Glutamatergic neuron (in vitro differentiated cells): ENCODE data around the gene ZNF20. TPM values are rescaled to one million over a fixed set of nuclear protein-coding genes. Genes with fewer than 3 reads are reported as not detected.
"Not testable (repeated sequence)": the region's sequence is repeated elsewhere in the genome, so short reads cannot be mapped to it uniquely, and the experiment has no call there.

Experiments
- DNase-seq: peaks from one replicate; pipeline ENCODE4 v3.0.0; 2022
- H3K27ac Mint-ChIP-seq: one replicate; pipeline ENCODE4 v1.8.0; 2020; ENCODE audit warnings: mild to moderate bottlenecking, mixed read lengths, inconsistent platforms; ENCODE audit not compliant: unreplicated experiment
- H3K27me3 Mint-ChIP-seq: one replicate; pipeline ENCODE4 v1.8.0; 2020; ENCODE audit warnings: mild to moderate bottlenecking, moderate library complexity, mixed read lengths, inconsistent platforms; ENCODE audit not compliant: unreplicated experiment
- H3K36me3 Mint-ChIP-seq: one replicate; pipeline ENCODE4 v1.8.0; 2020; ENCODE audit warnings: mild to moderate bottlenecking, mixed read lengths, inconsistent platforms; ENCODE audit not compliant: unreplicated experiment
- H3K4me1 Mint-ChIP-seq: one replicate; pipeline ENCODE4 v1.8.0; 2020; ENCODE audit warnings: mild to moderate bottlenecking, low read depth, mixed read lengths, inconsistent platforms; ENCODE audit not compliant: unreplicated experiment
- H3K4me3 Mint-ChIP-seq: one replicate; pipeline ENCODE4 v1.8.0; 2020; ENCODE audit warnings: mild to moderate bottlenecking, mixed read lengths, inconsistent platforms; ENCODE audit not compliant: unreplicated experiment
- H3K9me3 Mint-ChIP-seq: one replicate; pipeline ENCODE4 v1.8.0; 2020; ENCODE audit warnings: mild to moderate bottlenecking, moderate library complexity, mixed read lengths, inconsistent platforms; ENCODE audit not compliant: unreplicated experiment
- CTCF ChIP-seq: fragments of 200-600 bp; sonication (generic); IDR thresholded peaks from one replicate; pipeline ENCODE4 v1.5.0; 2021; ENCODE audit not compliant: partially characterized antibody, unreplicated experiment
- total RNA-seq: library from RNA; stranded (reverse); fragmentation: NEBNext Ultra II Directional; extraction: Animal tissue kit (Norgen Biotek cat#: 25700); gene quantifications from one replicate; pipeline ENCODE4 v1.2.1, GENCODE V29; 2021; ENCODE audit not compliant: unreplicated experiment

Gene ZNF20
- total RNA-seq, 1 donor from 2014 or later: 8.1 TPM

GRCh38 chr19:12112701-12113100 is 27.4 kb downstream of the ZNF20 start:
- Mint-ChIP-seq H3K4me3 (no peak overlapping the region), H3K36me3 (peaks cover 26% of the 10 kb centered on the region), H3K27ac (no peak overlapping the region), H3K4me1 (no peaks in the 10 kb centered on the region), H3K27me3 (no peaks in the 10 kb centered on the region), H3K9me3 (no peaks in the 10 kb centered on the region)
- TF ChIP-seq CTCF: no peak
- no peak for DNase-seq

DNA sequence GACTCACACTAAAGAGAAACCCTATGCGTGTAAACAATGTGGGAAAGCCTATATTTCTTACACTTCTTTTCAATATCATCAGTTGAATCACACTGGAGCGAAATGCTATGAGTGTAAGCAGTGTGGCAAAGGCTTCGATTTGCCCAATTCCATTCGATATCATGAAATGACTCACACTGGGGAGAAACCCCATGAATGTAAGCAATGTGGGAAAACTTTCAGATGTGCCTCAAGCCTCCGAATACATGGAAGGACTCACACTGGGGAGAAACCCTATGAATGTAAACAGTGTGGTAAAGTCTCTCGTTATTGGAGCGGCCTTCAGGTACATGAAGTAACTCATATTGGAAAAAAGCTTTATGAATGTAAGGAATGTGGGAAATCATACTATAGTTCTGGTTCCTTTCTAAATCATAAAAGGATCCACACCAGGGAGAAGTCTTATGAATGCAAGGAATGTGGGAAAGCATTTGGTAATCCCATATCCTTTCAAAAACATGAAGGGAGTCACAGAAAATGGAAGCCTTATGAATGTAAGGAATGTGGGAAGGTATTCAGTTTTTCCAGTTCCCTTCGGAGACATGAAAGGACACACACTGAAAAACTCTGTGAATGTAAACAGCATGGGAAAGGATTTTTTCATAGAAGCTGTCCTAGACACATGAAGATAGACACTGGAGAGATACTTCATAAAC is 28.1 kb downstream of the ZNF20 start:
- H3K4me1 Mint-ChIP-seq: no peaks in the 10 kb centered on the region
- no peak for TF ChIP-seq CTCF
- peaks cover 26% of the 10 kb centered on the region for H3K36me3 Mint-ChIP-seq
- H3K9me3 Mint-ChIP-seq: no peaks in the 10 kb centered on the region
- no peak overlapping the region for H3K27ac Mint-ChIP-seq
- no peak for DNase-seq
- no peak overlapping the region for H3K4me3 Mint-ChIP-seq
- no peaks in the 10 kb centered on the region for H3K27me3 Mint-ChIP-seq

DNA sequence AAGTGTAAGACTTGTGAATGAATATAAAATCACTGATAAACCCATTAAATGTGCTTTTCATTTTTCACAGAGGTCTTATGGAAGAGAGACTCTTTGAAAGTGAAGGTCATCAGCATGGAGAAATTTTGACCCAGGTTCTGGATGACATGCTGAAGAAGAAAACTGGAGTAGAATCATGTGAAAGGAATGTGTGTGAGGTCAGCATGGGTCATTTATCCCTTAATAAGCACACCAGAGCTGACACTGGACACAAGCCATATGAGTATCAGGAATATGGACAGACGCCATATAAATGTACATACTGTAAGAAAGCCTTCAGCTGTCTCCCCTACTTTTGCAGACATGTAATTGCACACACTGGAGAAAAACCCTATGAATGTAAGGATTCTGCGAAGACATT is 29.0 kb downstream of the ZNF20 start:
- Mint-ChIP-seq H3K27ac (no peak overlapping the region), H3K9me3 (no peaks in the 10 kb centered on the region), H3K4me3 (no peak overlapping the region), H3K27me3 (no peaks in the 10 kb centered on the region), H3K4me1 (no peaks in the 10 kb centered on the region), H3K36me3 (peaks cover 23% of the 10 kb centered on the region)
- no peak for DNase-seq
- TF ChIP-seq CTCF: no peak

DNA sequence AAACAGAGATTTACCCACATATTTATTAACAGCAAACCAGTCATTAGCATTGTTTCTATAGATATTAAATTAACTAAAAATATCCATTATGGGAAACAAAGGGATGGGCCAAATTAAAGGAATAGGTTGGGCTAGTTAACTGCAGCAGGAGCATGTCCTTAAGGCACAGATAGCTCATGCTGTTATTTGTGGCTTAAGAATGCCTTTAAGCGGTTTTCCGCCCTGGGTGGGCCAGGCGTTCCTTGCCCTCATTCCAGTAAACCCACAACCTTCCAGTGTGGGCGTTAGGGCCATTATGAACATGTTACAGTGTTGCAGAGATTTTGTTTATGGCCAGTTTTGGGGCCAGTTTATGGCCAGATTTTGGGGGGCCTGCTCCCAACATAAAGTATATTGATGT is 36.2 kb downstream of the ZNF20 start:
- not testable (repeated sequence) for H3K9me3 Mint-ChIP-seq, H3K27me3 Mint-ChIP-seq, H3K4me3 Mint-ChIP-seq, H3K4me1 Mint-ChIP-seq, DNase-seq, H3K27ac Mint-ChIP-seq
- peaks cover 15% of the 10 kb centered on the region for H3K36me3 Mint-ChIP-seq

GRCh38 chr19:12098040-12098439 is 42.1 kb downstream of the ZNF20 start:
- H3K36me3 Mint-ChIP-seq: peaks cover 17% of the 10 kb centered on the region

More at GRCh38 chr19:12098040-12098439, 42.1 kb downstream of the ZNF20 start:
- Mint-ChIP-seq H3K27ac (no peak overlapping the region), H3K27me3 (no peaks in the 10 kb centered on the region), H3K4me3 (no peak overlapping the region), H3K4me1 (peaks cover 2% of the 10 kb centered on the region), H3K9me3 (peaks cover 5% of the 10 kb centered on the region)
- TF ChIP-seq CTCF: no peak
- DNase-seq: no peak
